ENCODE data around the gene GNE.
"Not testable (repeated sequence)": the region's sequence is repeated elsewhere in the genome, so short reads cannot be mapped to it uniquely, and the experiment has no call there.

GNE gene

DNA sequence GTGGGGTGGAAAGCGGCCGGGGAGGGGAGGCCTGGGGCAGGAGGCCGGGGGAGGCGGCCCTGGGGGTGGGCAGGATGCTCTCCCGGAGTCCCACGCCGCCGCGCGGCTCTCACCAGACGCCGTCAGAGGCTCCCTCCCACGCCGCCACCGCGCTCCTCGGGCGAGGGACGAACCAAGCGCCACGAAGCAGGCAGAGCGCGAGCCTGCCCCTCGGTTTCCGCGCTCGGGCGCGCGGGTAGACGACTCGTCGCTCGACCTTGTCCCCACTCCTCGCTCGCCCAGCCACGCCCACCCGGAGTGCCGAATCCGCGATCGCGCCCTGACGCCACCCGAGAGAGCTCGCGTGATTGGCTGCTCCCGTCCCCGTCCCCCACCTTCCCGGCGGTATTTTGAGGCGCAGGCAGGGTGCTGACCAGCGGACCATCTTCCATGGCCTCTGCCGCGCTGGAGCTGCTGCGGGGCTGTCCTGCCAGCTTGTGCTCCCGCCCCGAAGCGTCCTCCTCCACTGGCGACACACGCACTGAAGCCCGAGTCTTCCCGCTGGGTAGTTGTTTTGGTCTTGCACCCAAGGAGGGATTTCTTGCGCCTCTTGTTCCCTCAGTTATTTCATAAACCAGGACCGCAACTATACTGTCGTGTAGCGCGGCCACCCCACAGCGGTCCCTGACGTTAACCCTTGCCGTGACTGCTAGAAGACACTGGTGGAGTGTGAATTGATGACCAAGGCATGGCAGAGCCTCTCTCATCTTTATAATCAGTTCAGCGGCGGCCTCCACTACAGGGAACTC lies at the start of gene GNE:
Gene GNE, minus strand, starts transcription at position 241 of the 788 bp plus-strand sequence. CDS start 9,093 bp downstream, outside the sequence.
- peak; percentile 98 to 99 for DNase-seq

- DNase-seq: peak in 1 of 2 experiments; percentile 5
Observed at GRCh38 chr9:36306471-36307306, 48.4 kb upstream of the GNE start.

GRCh38 chr9:36304366-36304765 lies 46.1 kb upstream of the GNE start:
- DNase-seq: not testable (repeated sequence)

DNA sequence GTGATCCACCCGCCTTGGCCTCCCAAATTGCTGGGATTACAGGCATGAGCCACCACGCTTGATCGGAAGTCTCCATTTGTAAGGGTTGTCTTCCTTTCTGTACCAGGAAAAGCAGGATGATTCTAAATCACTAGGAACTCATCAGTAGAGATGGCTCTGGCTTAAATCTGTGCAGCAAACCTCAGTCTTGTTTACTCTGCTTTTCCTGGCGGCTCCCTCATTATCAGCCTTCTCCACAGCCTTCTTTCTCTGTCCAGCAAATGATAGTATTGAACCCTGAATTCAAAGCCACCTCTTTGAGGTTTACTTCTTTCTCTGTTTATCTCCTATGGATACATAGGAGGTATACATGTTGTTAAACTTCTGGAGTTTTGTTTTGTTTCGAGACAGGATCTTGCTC lies 43.0 kb upstream of the GNE start:
- DNase-seq: no peak

DNA sequence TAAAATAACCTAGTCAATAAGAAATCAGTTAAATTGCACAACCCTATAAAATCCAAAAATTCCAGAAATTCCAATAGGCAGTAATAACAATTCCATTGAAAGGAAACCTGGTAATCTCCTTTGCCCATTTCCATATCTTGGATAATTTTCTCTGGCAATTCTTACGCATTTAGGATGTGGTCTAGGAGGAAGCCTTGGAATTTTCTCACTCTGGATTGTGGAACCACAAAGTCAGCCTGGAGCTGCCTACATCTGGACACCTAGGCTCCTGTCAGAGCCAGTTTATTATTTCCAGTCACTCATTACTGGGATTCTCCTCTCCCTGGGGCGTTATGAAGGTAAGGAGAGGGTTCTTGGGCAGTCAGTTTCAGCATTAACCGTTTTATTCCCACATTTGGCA lies 40.3 kb upstream of the GNE start:
- DNase-seq: no peak

DNA sequence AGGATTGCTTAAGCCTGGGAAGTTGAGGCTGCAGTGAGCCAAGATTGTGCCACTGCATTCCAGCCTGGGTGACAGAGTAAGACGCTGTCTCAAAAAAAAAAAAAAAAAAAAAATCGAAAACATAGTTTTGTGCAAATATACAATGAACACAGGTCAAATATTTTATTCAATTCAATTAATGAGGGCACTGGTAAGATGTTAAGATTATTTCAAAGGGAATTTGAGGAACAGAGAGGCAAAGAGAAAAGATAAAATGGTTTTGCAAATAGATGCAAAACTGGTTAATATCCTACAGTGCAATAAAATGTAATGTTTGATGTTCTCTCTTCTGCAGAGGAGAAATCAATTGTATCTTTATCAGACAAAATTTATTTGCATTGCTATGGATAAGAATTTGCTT lies 39.5 kb upstream of the GNE start:
- no peak for DNase-seq

GRCh38 chr9:36294996-36295395 lies 36.7 kb upstream of the GNE start:
- DNase-seq: not testable (repeated sequence)

DNA sequence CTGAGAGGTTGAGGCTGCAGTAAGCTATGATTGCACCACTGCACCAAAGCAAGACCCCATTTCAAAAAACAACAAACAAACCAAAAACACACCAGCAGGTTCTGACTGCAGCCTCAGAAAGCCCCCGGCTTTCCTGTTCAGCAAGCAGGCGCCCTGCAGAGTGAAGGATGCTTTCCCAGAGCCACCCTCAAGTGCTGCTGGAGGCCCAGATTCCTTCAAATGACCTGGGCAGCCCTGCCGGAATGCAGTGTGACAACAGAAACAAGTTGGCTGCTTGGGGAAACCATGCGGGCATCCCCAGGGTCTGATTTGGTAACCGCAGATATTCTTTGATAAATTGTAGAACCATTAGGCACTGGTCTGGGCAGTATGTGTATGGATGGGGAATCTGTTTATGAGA lies 35.7 kb upstream of the GNE start:
- no peak for DNase-seq

GRCh38 chr9:36293171-36293570 lies 34.9 kb upstream of the GNE start:
- no peak for DNase-seq

- DNase-seq: no peak
Observed at GRCh38 chr9:36292641-36293040, 34.4 kb upstream of the GNE start.

GRCh38 chr9:36290996-36291395 lies 32.7 kb upstream of the GNE start:
- no peak for DNase-seq

DNA sequence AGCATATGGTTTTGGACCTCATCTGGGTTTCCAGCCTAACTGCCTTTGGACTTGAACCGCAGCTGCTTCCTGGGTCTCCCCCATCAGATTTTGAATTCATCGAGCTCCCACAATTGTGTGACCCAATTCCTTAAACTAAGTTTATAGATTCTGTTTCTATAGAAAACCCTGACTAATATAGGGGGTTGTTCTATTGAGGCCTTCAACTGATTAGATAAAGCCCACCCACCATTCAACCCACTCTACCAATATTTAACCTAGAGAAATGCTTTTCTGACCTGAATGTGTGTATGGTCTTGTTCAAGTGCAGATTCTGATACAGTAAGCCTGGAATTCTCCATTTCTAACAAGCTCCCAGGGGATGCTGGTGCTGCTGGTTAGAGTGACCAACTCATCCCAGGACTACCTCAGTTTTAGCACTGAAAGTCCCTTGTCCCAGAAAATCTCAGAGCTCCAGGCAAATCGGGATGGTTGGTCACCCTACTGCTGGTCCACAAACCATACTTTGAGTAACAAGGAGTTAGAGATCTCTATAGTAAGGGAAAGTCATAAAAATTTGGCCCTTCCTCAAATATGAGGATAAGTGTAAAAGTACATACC lies 31.7 kb upstream of the GNE start:
- DNase-seq: no peak

- DNase-seq: no peak
Observed at GRCh38 chr9:36288070-36288469, 29.8 kb upstream of the GNE start.

GRCh38 chr9:36286388-36286787 lies 28.1 kb upstream of the GNE start:
- DNase-seq: no peak

DNA sequence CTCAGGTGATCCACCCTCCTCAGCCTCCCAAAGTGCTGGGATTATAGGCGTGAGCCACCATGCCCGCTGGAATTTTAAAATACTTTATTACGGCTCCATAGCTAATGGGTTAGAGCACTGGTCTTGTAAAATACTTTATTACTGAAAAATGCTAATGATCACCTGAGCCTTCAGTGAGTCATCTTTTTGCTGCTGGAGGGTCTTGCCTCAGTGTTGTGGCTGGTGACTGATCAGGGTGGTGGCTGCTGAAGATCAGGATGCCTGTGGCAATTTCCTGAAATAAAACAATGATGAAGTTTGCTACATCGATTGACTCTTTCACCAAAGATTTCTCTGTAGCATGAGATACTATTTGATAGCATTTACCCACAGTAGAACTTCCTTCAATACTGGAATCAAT lies 26.0 kb upstream of the GNE start:
- DNase-seq: no peak

DNA sequence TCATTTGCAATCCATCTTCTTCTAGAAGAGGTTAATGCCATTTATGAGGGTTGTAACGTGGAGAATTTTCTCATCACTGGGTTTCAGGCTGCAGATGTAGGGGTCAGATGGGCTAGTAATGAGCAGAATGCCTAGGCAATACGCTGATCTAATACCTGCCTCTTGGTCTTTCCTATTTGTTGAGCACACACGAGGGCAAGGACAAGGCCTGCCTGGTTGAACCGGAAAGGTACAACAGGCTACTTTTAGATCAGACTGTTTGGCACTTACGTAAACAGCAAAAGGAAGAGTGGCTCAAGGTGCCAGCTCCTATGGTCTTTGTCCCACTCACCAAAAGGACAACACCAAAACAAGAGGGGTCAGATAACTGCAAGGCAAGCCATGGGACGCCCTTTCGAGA lies 24.0 kb upstream of the GNE start:
- no peak for DNase-seq

GRCh38 chr9:36280989-36281388 lies 22.7 kb upstream of the GNE start:
- DNase-seq: no peak

DNA sequence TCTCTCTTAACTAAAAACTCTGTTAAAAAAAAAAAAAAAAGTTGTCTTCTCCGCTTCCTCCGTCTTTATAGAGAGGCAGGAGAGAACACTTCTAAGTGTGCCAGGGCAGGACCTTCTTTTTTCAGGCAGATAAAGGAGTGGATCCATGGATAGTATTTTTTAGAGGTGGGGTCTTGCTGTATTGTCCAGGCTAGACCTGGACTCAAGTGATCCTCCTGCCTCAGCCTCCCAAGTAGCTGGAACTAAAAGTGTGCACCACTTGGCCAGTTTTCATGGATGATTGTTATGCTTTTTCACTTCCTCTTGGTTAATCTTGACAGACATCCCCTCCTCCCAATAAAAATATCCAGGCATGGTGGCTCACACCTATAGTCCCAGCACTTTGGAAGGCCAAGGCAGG lies 20.0 kb upstream of the GNE start:
- no peak for DNase-seq

- DNase-seq: no peak
Observed at GRCh38 chr9:36276781-36277181, 18.5 kb upstream of the GNE start.

GRCh38 chr9:36276254-36276653 lies 18.0 kb upstream of the GNE start:
- DNase-seq: no peak

DNA sequence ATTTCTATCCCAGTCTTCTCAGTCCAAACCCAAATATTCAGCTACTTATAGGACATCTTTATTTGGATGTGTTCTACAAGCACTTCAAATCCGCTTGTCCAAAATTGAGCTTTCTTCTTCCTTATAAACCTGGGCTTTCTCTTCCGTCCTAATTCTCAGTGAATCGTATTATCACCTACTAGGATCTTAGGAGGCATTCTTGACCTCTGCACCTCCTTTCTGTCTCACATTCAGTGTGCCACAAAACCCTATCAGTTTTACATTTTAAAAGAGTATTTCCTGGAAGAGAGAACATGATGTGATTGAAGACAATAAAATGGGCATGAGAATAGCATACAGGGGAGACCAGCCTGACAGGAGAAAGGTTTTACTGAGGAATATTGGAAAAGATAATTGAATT lies 16.8 kb upstream of the GNE start:
- no peak for DNase-seq

GRCh38 chr9:36273354-36273753 lies 15.1 kb upstream of the GNE start:
- not testable (repeated sequence) for DNase-seq

GRCh38 chr9:36268007-36268427 lies 9.8 kb upstream of the GNE start:
- no peak for DNase-seq

GRCh38 chr9:36264896-36265295 lies 6.6 kb upstream of the GNE start:
- no peak for DNase-seq
